GM10248 (cell line): ENCODE results near the gene EXD3.

ENCODE experiments used
- CTCF ChIA-PET: fragments of 300-600 bp; sonication (Branson Sonifier 250); formaldehyde crosslinking; extraction: SDS; loops from one replicate; lab custom pipeline; 2021; ENCODE audit warnings: antibody characterized with exemption; lab: Yijun Ruan, JAX
- POLR2A ChIA-PET: fragments of 350-650 bp; sonication (Branson Sonifier 250); formaldehyde crosslinking; extraction: SDS; loops from one replicate; lab custom pipeline; 2020; ENCODE audit warnings: antibody characterized with exemption; lab: Yijun Ruan, JAX
- DNase-seq: peaks from one replicate; pipeline ENCODE4 v3.0.0; 2012; ENCODE audit errors: extremely low spot score
- TF ChIP-seq, protein P1 (sequence below): IDR thresholded peaks from 2 replicates; pipeline ENCODE4 v1.5.1; 2012; ENCODE audit warnings: mild to moderate bottlenecking, low read depth; ENCODE audit errors: extremely low read depth, missing control alignments, control extremely low read depth

EXD3 gene

DNA sequence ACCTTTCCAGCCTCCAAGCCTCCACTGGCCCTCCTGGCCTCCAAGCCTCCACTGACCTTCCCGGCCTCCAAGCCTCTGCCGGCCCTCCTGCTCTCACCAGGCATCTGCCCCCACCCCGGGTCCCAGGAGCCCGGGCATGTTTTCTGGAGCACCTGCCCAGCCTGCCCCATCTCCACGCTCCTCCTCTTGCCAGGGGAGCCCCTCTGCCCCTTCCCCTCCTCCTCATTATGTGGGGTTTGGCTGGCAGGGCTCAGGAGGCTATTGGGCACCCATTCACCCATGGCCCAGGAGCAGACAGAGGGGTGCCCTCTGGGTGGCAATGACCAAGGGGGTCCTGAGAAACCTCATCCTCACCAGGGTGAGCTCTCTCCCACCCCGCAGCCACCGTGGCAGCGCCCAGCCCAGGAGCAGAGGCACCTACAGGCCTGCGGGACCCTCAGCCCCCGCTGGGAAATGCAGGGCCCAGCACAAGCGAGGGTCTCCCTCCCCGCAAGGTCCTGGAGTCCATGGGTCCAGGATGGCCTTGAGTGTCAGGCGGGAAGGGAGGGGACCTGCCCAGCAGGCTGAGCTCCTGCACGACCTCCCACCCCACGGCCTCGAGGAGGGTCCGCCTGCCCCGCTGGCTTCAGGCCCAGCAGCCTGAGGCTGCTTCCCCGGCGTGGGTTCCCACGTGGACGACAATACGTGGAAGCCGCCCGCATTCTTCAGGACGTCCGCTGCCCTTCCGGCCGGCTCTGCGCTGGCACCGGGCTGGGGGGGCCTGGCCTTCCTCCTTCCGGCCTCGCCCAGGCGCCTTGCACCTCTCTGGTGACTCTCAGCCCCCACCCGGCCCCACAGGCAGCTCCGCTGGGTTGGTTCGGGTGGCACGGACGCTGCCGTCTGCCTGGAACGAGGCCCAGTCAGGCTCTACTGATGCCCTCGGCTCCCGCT, 69.5 kb downstream of the EXD3 start:
- TF ChIP-seq, protein P1, sequence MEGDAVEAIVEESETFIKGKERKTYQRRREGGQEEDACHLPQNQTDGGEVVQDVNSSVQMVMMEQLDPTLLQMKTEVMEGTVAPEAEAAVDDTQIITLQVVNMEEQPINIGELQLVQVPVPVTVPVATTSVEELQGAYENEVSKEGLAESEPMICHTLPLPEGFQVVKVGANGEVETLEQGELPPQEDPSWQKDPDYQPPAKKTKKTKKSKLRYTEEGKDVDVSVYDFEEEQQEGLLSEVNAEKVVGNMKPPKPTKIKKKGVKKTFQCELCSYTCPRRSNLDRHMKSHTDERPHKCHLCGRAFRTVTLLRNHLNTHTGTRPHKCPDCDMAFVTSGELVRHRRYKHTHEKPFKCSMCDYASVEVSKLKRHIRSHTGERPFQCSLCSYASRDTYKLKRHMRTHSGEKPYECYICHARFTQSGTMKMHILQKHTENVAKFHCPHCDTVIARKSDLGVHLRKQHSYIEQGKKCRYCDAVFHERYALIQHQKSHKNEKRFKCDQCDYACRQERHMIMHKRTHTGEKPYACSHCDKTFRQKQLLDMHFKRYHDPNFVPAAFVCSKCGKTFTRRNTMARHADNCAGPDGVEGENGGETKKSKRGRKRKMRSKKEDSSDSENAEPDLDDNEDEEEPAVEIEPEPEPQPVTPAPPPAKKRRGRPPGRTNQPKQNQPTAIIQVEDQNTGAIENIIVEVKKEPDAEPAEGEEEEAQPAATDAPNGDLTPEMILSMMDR, result no peak
- DNase-seq, result peak; percentile 13
- CTCF ChIA-PET, result no interaction called here
- POLR2A ChIA-PET, result no interaction called here

DNA sequence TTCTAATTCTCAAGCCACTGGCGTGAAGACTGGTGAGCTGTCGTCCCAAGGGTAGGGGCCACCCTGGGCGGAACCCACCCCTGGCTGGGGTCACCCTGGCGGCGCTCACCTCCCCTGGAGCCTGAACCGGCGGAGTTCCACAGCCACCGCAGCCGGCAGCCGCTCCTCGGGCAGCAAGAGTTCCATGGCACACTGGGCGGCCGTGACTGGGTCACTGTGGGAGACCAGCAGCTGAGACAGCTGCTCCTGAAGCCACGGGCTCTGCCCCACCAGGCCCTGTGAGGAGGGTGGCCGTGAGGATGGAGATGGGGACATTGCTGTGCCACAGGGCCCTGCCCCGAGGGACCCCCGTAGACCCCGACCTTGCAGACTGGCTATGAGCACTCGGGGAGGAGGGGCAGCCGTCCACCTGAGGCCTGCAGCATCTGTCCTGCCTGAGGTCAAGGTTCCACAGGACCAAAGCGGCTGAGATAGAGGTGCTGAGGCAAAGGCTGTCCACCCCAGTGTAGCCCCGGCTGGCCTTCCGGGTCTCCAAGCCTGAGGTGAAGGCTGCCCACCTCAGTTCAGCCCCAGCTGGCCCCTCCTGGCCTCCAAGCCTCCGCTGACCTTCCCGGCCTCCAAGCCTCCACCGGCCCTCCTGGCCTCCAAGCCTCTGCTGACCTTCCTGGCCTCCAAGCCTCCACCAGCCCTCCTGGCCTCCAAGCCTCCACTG, 70.3 kb downstream of the EXD3 start:
- DNase-seq, result no peak
- CTCF ChIA-PET, result no interaction called here
- TF ChIP-seq, protein P1, result no peak
- POLR2A ChIA-PET, result no interaction called here

DNA sequence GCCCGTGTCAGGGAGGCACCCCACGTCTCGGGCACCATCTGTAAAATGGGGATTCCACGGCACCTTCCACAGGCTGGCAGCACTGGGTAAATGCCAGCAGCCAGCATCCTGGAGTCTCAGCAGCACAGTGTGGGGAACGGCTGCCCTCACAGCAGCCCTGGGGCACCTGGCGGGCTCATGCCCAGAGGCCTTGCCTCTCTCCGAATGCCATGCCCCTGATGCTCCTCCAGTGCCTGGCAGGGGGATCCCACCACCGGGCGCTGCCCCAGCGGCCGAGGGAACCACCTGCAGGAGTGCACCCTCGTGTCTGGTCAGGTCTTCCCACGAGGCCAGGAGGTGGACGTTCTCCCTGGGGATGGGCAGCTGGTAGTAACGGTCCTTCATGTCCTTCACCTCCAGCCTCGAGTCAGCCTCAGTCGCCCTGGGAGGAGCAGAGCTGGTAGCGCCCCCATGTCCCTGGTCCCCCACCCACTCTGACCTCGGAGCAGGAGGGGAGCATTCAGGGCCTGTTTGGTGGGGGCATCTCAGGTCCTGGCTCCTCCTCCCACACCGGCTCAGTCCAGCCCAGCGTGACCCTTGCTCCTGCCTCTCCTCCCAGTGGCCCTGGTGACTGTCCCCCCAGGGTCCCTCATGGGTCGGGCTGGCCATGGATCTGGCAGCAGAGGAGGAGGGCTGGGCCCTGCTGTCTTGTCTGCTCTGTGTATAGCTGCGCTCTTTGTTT, 71.0 kb downstream of the EXD3 start:
- ChIA-PET POLR2A (no interaction called here), CTCF (no interaction called here)
- peak; percentile 20 for DNase-seq
- TF ChIP-seq, protein P1, result no peak

GRCh38 chr9:137350696-137351584, 72.0 kb downstream of the EXD3 start:
- POLR2A ChIA-PET, result no interaction called here
- CTCF ChIA-PET, result no interaction called here
- TF ChIP-seq, protein P1, result no peak
- peak; percentile 13 for DNase-seq

- no peak for DNase-seq
- TF ChIP-seq, protein P1, result no peak
- ChIA-PET POLR2A (no interaction called here), CTCF (no interaction called here)
Observed at GRCh38 chr9:137349471-137350033, 73.4 kb downstream of the EXD3 start.
